HEK293 (cell line): ENCODE measurements around the gene ANKRD36C.
"Not testable (repeated sequence)": the region's sequence is repeated elsewhere in the genome, so short reads cannot be mapped to it uniquely, and the experiment has no call there.

ENCODE experiments used
- CTCF ChIP-seq: fragments of 450-650 bp; formaldehyde crosslinking; IDR thresholded peaks from 2 replicates; pipeline ENCODE4 v1.5.1; 2016; ENCODE audit warnings: missing biosample characterization, missing genetic modification characterization
- KLF1 ChIP-seq: fragments of 450-650 bp; formaldehyde crosslinking; IDR thresholded peaks from 2 replicates; pipeline ENCODE4 v1.5.1; 2016; ENCODE audit warnings: missing biosample characterization, missing genetic modification characterization
- SALL2 ChIP-seq: fragments of 450-650 bp; formaldehyde crosslinking; IDR thresholded peaks from 2 replicates; pipeline ENCODE4 v1.5.0; 2017; ENCODE audit warnings: missing biosample characterization, mild to moderate bottlenecking, missing genetic modification characterization, borderline replicate concordance
- ZNF184 ChIP-seq: fragments of 450-650 bp; IDR thresholded peaks from 2 replicates; pipeline ENCODE4 v1.5.1; 2018; ENCODE audit warnings: missing biosample characterization, mild to moderate bottlenecking, missing genetic modification characterization
- ZNF248 ChIP-seq: fragments of 450-650 bp; formaldehyde crosslinking; IDR thresholded peaks from 2 replicates; pipeline ENCODE4 v1.5.1; 2017; ENCODE audit warnings: missing biosample characterization, missing genetic modification characterization
- ZNF433 ChIP-seq: fragments of 450-650 bp; formaldehyde crosslinking; IDR thresholded peaks from 2 replicates; pipeline ENCODE4 v1.5.1; 2016; ENCODE audit warnings: missing biosample characterization, missing genetic modification characterization, low read depth
- ZNF639 ChIP-seq: fragments of 450-650 bp; formaldehyde crosslinking; IDR thresholded peaks from 2 replicates; pipeline ENCODE4 v1.5.1; 2016; ENCODE audit warnings: missing biosample characterization, missing genetic modification characterization
- ZSCAN16 ChIP-seq: fragments of 450-650 bp; formaldehyde crosslinking; IDR thresholded peaks from 2 replicates; pipeline ENCODE4 v1.5.1; 2016; ENCODE audit warnings: missing biosample characterization, missing genetic modification characterization

GRCh38 chr2:95834077-95835013 lies 157.3 kb downstream of the ANKRD36C start:
- TF ChIP-seq CTCF (tag by site-specific recombination); ZNF248; ZSCAN16 (tag by site-specific recombination); ZNF184 (tag by site-specific recombination); KLF1; SALL2 (tag by site-specific recombination); ZNF639 (tag by site-specific recombination); ZNF433 (tag by site-specific recombination): not testable (repeated sequence)
